Measurements from ENCODE around the gene EREG.

DNA sequence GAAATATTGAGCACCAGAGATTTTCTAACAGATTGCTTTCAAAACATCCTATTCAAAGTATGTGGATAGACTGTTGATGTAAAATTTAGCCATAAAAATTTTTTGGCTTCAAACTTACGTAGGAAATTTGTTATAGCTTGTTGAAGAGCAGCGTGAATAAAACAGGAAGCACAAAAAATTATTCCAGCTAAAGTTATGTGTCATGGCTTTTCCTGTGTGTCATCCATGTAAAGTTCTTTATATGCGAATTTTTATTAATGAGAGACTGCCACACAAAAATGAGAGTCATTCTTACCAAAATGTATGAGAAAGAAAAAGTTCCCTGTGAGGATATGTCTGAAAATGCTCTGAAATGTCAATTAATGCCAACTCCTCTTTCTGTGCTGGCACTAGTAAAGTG is 37.2 kb upstream of the EREG start:
- TF ChIP-seq CTCF (IDR thresholded peaks at IDR 0.05) (no peak), POLR2A (IDR thresholded peaks at IDR 0.05) (no peak)

Measured in thyroid gland (tissue), 4 donors.